ENCODE measurements around the gene HPCA.

Gene HPCA

DNA sequence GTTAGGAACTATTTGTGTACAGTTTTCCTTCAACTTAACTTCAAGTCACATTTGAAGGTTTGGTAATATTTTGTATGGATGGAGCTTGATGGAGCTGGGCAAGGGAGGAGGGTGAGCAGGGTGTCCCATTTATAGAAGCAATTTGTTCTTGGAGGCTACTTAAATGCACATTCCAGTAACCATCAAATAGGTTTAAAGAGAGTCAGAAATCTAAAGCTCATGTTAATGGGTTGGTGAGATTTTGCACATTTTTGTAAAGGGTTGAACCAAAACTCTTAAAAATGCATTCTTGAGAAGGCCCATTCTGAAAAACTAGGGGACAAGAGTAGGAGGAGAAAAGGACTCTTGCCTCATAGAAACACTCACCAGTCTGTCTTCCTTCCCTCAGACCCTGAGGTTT lies 25.7 kb upstream of the HPCA start (continued):
- TF ChIP-seq, protein P1, sequence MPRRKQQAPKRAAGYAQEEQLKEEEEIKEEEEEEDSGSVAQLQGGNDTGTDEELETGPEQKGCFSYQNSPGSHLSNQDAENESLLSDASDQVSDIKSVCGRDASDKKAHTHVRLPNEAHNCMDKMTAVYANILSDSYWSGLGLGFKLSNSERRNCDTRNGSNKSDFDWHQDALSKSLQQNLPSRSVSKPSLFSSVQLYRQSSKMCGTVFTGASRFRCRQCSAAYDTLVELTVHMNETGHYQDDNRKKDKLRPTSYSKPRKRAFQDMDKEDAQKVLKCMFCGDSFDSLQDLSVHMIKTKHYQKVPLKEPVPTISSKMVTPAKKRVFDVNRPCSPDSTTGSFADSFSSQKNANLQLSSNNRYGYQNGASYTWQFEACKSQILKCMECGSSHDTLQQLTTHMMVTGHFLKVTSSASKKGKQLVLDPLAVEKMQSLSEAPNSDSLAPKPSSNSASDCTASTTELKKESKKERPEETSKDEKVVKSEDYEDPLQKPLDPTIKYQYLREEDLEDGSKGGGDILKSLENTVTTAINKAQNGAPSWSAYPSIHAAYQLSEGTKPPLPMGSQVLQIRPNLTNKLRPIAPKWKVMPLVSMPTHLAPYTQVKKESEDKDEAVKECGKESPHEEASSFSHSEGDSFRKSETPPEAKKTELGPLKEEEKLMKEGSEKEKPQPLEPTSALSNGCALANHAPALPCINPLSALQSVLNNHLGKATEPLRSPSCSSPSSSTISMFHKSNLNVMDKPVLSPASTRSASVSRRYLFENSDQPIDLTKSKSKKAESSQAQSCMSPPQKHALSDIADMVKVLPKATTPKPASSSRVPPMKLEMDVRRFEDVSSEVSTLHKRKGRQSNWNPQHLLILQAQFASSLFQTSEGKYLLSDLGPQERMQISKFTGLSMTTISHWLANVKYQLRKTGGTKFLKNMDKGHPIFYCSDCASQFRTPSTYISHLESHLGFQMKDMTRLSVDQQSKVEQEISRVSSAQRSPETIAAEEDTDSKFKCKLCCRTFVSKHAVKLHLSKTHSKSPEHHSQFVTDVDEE (CRISPR knock-in tag; IDR thresholded peaks at IDR 0.05): no peak

DNA sequence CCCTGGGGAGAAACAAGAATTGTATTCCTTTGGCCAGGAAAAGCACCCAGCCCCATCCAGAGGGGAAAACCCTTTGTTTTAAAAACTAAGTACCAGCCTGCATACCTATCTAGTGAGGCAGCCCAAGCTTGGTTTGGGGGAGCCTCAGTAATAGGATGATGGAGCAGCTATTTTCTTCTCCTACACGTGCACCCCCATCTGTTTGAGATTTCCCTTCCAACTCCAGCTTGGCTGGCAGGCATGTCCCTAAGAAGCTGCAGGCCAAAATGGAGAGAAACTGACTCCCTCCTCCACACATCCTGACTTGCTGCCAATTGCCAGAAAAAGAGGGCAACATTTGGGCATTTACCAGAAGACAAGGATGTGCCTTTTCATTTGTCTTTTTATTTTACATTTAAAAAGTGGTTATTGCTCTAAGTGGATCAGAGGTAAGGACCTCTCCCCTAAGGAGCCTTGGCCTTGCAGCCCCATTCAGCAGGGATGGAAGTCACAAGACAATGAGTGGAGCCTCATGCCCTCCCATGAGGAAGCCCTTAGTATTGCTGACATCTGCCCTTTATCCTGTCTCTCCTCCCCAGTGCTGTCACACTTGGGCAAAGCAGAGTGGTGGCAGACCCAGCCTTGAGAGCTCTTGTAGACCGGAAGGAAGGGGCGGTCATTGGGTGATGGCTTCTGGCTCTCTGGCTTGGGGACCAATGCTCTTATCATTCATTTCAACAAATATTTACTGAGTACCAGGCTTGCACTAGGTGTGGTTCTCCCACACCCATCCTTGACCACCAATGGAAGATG lies 24.2 kb upstream of the HPCA start:
- TF ChIP-seq ZC3H10 (CRISPR knock-in tag; IDR thresholded peaks at IDR 0.05) (no peak), ZNF8 (CRISPR knock-in tag; IDR thresholded peaks at IDR 0.05) (no peak)
- ATAC-seq: no peak

DNA sequence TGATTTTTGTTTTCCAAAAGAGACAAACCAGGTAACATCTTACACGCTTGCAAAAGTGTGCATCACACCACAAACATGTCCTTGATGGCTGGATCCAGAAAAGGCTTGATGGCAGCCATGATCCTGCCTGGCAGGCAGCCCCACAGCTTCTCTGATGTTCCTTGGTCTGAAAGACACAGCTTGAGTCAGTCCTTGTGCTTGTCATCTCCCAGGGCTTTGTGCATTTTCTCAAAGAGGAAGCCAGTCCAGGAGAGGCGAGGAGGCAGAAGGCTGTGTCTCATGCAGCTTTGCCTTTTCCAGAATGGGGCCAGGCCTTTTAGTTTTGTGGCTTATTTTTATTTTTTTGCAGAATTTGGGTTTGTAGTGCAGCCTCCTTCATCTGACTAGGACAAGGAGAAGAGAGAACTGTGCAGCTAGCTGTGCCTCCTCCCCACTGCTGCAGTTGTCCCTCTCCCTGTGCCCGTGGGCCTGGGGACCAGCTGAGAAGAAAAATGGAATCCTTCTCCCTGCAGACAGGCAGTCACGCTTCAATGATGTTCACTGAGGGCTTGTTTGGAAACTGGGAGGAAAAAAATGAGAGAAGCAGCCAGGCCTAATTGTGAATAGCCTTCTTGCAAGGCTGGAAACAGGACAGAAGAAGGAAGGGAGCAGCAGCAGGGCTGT lies 22.9 kb upstream of the HPCA start:
- ATAC-seq: no peak
- no peak for TF ChIP-seq OSR1 (CRISPR knock-in tag; IDR thresholded peaks at IDR 0.05)

DNA sequence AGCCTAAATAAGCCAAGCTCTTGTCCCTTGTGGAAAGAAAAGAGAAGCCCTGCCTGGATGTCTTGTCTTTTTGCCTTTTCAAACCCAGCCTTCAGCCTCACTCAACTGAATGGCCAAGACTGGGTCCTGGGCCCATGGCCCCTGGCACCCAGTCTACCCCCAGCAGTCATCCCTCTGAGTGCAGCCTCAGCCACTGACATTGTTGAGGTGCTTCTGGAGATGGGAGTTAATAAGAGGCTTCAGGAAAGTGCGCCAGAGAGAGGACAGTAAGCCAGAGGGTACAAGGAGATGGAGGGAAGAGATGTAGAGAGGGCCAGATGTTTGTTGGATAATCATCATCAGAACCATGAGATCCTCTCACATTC lies 22.4 kb upstream of the HPCA start:
- no peak for ATAC-seq
- TF ChIP-seq, protein P1 (CRISPR knock-in tag; IDR thresholded peaks at IDR 0.05): no peak
- TF ChIP-seq ARNTL (CRISPR knock-in tag; IDR thresholded peaks at IDR 0.05; ENCODE audit: borderline replicate concordance, low read depth) (no peak), ZC3H10 (CRISPR knock-in tag; IDR thresholded peaks at IDR 0.05) (no peak), ZNF565 (CRISPR knock-in tag; conservative IDR thresholded peaks at IDR 0.05; ENCODE audit: low read depth) (no peak), CSDC2 (CRISPR knock-in tag; IDR thresholded peaks at IDR 0.05) (no peak)
- TF ChIP-seq, protein P2, sequence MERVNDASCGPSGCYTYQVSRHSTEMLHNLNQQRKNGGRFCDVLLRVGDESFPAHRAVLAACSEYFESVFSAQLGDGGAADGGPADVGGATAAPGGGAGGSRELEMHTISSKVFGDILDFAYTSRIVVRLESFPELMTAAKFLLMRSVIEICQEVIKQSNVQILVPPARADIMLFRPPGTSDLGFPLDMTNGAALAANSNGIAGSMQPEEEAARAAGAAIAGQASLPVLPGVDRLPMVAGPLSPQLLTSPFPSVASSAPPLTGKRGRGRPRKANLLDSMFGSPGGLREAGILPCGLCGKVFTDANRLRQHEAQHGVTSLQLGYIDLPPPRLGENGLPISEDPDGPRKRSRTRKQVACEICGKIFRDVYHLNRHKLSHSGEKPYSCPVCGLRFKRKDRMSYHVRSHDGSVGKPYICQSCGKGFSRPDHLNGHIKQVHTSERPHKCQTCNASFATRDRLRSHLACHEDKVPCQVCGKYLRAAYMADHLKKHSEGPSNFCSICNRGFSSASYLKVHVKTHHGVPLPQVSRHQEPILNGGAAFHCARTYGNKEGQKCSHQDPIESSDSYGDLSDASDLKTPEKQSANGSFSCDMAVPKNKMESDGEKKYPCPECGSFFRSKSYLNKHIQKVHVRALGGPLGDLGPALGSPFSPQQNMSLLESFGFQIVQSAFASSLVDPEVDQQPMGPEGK (CRISPR knock-in tag; IDR thresholded peaks at IDR 0.05; ENCODE audit: borderline replicate concordance): no peak

DNA sequence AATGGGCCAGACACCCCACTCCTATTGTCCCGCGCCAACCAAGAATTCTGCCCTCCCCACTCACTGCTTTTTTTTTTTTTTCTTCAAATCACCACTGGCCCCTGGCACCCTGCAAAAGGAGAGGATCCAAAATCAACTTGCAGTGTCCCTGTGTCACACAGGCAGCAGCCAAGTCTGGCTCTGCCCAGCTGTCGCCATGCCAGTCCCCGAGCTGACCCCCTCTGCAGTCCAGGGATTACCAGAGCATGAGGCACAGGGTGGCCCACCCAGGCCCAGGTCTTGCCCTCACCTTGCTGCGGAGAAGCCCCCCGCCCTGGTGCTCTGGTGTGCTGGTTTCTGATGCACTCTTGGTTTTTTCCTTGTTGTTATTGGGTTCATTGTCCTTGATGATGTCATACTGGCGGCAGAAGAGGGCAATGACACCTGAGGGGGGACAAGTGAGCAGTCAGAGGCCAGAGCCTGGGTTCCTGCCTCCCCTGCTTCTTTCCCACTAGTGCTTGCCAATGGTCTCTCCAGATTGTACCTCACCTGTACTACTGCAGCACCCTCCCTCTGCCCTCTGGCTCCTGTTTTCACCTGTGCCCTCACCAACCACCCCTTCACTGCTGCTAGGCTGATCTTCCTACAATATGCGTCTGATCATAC lies 21.8 kb upstream of the HPCA start:
- no peak for ATAC-seq
- TF ChIP-seq ZNF70 (CRISPR knock-in tag; IDR thresholded peaks at IDR 0.05) (no peak), ISL1 (CRISPR knock-in tag; IDR thresholded peaks at IDR 0.05) (no peak), ZFP3 (CRISPR knock-in tag; IDR thresholded peaks at IDR 0.05) (no peak)
- TF ChIP-seq, protein P2 (CRISPR knock-in tag; IDR thresholded peaks at IDR 0.05; ENCODE audit: borderline replicate concordance): no peak
- TF ChIP-seq, protein P1 (CRISPR knock-in tag; IDR thresholded peaks at IDR 0.05): no peak
